Thymus (tissue), 11 donors: ENCODE measurements around the gene RELCH. TPM values are rescaled to one million over a fixed set of nuclear protein-coding genes. Genes with fewer than 3 reads are reported as not detected.

Source experiments
- DNase-seq, 9 donors: peaks; one replicate each; pipeline ENCODE4 v3.0.0-alpha.2; 2013; ENCODE audit warnings: low spot score in 9 of 9, low read depth in 6 of 9, missing footprints in 1 of 9
- H3K27ac ChIP-seq, 2 donors: one replicate each; pipeline ENCODE4 v1.5.1; 2013; ENCODE audit warnings: control low read depth in 1 of 2, low read depth in 1 of 2, low read length in 1 of 2, mild to moderate bottlenecking in 1 of 2, moderate library complexity in 1 of 2
- H3K27me3 ChIP-seq, 2 donors: one replicate each; pipeline ENCODE4 v1.5.1; 2013; ENCODE audit warnings: low read length in 1 of 2; ENCODE audit not compliant: control insufficient read depth in 2 of 2, insufficient read depth in 1 of 2
- H3K36me3 ChIP-seq, 2 donors: one replicate each; pipeline ENCODE4 v1.5.1; 2013; ENCODE audit warnings: low read length in 1 of 2, mild to moderate bottlenecking in 1 of 2, moderate library complexity in 1 of 2; ENCODE audit not compliant: control insufficient read depth in 2 of 2, insufficient read depth in 2 of 2
- H3K4me1 ChIP-seq, 2 donors: one replicate each; pipeline ENCODE4 v1.5.1; 2013; ENCODE audit warnings: low read length in 2 of 2; ENCODE audit not compliant: control insufficient read depth in 2 of 2, insufficient read depth in 2 of 2
- H3K4me3 ChIP-seq, 2 donors: one replicate each; pipeline ENCODE4 v1.5.1; 2013; ENCODE audit warnings: low read length in 2 of 2, control low read depth in 1 of 2, mild to moderate bottlenecking in 1 of 2
- H3K9me3 ChIP-seq, 2 donors: one replicate each; pipeline ENCODE4 v1.5.1; 2013; ENCODE audit warnings: low read length in 1 of 2, mild to moderate bottlenecking in 1 of 2; ENCODE audit not compliant: control insufficient read depth in 2 of 2, insufficient read depth in 1 of 2
- WGBS: extraction: QIAGEN DNeasy Blood & Tissue Kit; methylation state at CpG from one replicate; pipeline ENCODE4 v1.1.7; 2013; 5-methylcytosine and 5-hydroxymethylcytosine counted together
- polyA plus RNA-seq: library from polyadenylated mRNA; stranded (reverse); fragments of 200-250 nt; gene quantifications from one replicate; pipeline ENCODE4 v1.2.3, GENCODE V29; 2013
- total RNA-seq: library from RNA; stranded (reverse); fragments of 120-200 nt; gene quantifications from one replicate; pipeline ENCODE4 v1.2.4, GENCODE V29; 2013
- donor health status: healthy.

Gene RELCH
- total and polyA plus RNA-seq, 2 donors, result 20.6 to 29.3 TPM

DNA sequence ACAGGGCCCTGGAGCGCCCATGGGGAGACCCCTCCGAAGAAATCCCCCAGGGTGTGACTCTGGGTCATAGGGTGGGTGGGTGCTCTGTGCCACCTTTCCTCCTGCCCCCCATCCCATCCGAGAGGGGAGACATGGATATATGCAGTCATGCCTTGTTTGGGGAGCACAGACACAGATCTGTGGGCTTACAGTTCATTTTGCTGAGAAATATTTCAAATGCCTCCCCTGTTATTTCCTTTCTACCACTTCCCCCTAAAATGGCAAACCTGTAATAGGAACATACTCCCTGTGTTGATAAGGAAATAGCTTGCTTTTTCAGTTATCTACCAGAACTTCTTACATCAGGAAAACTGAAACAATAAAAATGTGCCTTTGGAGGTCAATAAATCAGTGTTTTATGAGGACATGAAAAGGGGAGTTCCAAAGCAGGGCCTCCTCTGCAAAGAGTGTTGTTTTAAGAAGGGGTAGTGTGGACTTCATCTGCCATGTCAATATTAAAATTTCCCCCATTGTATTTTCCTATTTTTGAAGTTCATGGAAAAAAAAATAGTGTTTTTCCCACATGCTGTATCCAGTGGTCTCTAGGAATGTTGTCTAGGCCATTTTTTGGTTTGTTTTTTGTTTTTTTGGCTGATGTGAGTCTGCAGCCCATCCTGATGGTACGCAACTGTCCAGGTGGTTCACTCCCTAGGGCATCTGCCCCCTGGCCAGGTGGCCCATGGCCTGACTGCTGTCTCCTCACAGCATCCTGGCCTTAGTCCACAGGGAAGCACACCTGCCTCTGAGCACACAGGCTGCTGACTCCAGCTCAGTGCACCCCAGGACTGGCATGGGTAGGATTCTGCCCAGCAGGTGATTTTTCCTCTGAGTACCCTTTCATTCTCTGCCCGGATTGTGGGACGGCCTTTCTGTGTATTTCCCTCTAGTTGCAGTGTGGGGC lies 141.8 kb downstream of the RELCH start:
- 93% methylated on average over 6 of the region's 6 CpGs for WGBS
- no peak overlapping the region for H3K27ac ChIP-seq
- H3K27me3 ChIP-seq, result peaks cover 36 to 58% of the 10 kb centered on the region in 2 donors
- no peak overlapping the region for H3K4me3 ChIP-seq
- no peaks in the 10 kb centered on the region for H3K36me3 ChIP-seq
- H3K9me3 ChIP-seq, result no peaks in the 10 kb centered on the region
- peaks cover 9 to 33% of the 10 kb centered on the region in 2 donors for H3K4me1 ChIP-seq
- no peak for DNase-seq

DNA sequence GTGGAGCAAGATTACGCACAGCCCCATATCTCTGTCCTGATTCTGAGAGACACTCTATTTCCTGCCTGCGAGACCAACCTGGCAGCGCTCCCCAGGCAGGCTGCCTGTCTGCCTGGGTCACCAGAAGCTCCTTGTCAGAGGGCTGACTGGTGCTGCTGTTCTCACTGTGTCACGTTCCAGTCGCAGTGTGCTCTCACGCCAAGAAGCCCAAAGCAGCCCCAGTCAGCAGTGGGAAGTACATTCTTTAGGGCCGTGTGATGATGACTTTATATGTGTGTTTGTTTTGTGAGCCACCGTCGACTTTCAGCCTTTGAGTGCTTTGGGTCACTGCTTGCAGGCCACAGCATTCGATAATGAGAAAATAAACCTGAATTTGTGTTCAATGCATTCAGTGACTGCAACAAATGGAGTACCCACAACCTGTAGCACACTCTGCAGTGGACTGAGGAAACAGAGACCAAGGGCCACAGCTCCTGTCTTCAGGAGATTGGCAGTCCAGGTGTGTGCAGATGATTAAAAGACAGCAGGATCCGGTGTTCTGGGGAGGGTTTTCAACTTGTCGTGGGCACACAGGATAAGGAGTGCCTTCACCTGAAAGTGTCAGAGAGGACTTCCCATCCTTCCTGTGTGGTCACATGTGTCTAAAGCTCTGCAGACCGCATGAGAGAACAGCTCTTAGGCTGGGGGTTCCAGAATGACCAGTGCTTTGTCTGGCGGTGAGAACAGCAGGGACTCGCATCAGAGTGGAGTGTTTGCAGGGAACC lies 142.8 kb downstream of the RELCH start:
- WGBS, result 43% methylated on average over 15 of the region's 15 CpGs
- peak in 2 of 9 donors; percentile 46 to 50 for DNase-seq

GRCh38 chr18:62330650-62331049 lies 143.6 kb downstream of the RELCH start:
- WGBS, result 96% methylated on average over 7 of the region's 7 CpGs
- no peak overlapping the region for H3K4me3 ChIP-seq
- DNase-seq, result no peak
- H3K27me3 ChIP-seq, result peaks cover 18 to 42% of the 10 kb centered on the region in 2 donors
- H3K9me3 ChIP-seq, result no peaks in the 10 kb centered on the region
- no peak overlapping the region for H3K27ac ChIP-seq
- peaks cover 5 to 24% of the 10 kb centered on the region in 2 donors for H3K4me1 ChIP-seq
- no peaks in the 10 kb centered on the region for H3K36me3 ChIP-seq

More for the DNA sequence above, 142.8 kb downstream of the RELCH start:
- Histone ChIP-seq H3K36me3 (no peaks in the 10 kb centered on the region), H3K27me3 (peaks cover 26 to 48% of the 10 kb centered on the region in 2 donors), H3K4me1 (peaks cover 9 to 26% of the 10 kb centered on the region in 2 donors), H3K4me3 (no peak overlapping the region), H3K9me3 (no peaks in the 10 kb centered on the region), H3K27ac (no peak overlapping the region)

DNA sequence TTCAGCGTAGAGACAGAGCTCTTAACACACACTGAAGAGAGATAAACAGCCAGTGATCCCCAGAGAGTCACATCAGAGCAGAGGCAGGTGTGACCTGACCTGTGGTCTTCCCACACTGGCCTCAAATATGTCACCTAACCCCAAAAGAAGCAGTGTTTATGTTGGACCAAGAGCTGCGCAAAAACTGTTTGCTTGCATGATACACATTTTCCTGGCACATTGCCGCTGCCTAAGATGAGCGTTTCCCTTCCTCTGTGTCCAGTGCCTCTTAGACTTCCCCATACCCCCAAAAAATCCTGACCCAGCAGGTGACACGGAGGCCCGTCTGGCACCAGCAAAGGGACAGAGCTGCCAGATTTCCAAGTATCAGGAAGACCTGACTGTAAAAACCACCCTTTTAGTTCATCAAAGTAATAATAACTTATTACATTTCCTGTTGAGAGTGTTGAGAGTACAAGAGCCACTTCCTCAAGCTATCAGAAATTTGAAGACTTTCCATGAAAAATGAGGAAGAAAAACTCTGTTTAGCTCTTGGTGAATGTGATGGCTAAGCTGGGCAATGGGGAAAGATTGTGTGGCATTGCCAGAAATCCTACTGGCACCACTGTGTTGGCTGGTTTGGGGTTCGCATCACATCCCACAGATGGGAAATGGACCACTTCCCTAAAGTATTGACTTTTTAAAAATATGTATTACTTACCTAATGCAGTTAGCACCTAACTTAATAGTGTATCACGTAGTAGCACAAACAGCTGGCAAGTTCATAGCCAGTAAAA lies 144.7 kb downstream of the RELCH start:
- WGBS, result 91% methylated on average over 8 of the region's 8 CpGs
- no peak for DNase-seq
- no peaks in the 10 kb centered on the region for H3K9me3 ChIP-seq
- H3K4me1 ChIP-seq, result peaks cover 0 to 17% of the 10 kb centered on the region in 2 donors
- no peaks in the 10 kb centered on the region for H3K36me3 ChIP-seq
- no peak overlapping the region for H3K4me3 ChIP-seq
- H3K27me3 ChIP-seq, result peaks cover 13 to 31% of the 10 kb centered on the region in 2 donors
- H3K27ac ChIP-seq, result no peak overlapping the region

GRCh38 chr18:62332431-62332830 lies 145.4 kb downstream of the RELCH start:
- Histone ChIP-seq H3K9me3 (no peaks in the 10 kb centered on the region), H3K27me3 (peaks cover 7 to 24% of the 10 kb centered on the region in 2 donors), H3K4me3 (no peak overlapping the region), H3K36me3 (no peaks in the 10 kb centered on the region), H3K4me1 (peaks cover 0 to 17% of the 10 kb centered on the region in 2 donors), H3K27ac (no peak overlapping the region)
- WGBS, result 40% methylated on average over 3 of the region's 3 CpGs
- DNase-seq, result no peak

DNA sequence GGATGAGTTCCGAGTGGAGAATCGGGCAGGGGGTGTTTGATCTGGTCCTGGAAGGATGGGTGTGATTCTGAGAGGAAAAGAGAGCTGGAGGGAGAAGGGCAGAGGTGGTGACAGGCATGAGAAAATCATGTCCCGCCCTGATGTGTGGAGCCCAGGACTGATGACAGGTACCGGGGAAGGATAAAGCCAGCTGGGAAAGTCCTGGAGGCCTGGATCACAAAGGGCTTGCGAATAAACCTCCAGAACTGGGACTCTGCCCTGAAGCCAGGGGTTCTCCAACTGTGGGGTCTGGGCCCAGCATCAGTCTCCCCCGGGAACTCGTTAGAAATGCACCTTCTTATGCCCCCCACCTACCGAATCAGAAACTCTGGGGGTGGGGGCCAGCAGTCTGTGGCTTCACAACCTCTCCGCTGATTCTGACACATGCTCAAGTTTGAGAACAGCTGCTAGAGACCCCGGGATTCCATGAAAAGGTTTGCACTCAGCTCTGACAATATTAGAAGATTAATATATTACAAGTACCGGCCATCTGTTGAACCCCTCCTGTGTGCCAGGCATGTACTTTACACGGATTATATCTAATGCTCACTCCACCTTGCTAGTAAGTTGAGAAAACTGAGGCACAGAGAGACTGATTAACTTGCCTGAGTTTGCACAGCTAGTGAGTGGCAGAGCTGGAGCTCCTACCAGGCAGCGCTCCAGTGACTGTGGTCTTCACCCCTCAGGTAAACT lies 146.1 kb downstream of the RELCH start:
- H3K9me3 ChIP-seq, result no peaks in the 10 kb centered on the region
- H3K27me3 ChIP-seq, result peaks cover 5 to 19% of the 10 kb centered on the region in 2 donors
- WGBS, result 92% methylated on average over 13 of the region's 13 CpGs
- DNase-seq, result no peak
- H3K36me3 ChIP-seq, result no peaks in the 10 kb centered on the region
- H3K4me3 ChIP-seq, result no peak overlapping the region
- H3K4me1 ChIP-seq, result peaks cover 0 to 17% of the 10 kb centered on the region in 2 donors
- no peak overlapping the region for H3K27ac ChIP-seq

DNA sequence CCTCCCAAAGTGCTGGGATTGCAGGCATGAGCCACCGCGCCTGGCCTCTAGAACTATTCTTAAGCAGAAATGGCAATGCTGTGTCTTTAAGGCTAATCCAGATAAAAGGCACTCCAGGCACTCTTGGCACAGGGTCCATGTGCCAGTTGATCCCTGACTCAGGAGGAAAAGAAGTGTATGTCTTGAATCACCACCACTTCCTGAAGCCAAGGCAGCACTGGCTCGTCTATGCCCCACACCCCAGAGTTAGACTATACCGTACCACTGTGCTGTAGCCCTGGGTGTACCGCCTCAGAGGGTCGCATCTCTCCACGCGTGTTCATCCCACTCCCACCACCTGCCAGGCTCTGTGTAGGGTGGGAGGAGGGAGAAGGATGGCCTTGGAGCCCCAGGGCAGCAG lies 147.1 kb downstream of the RELCH start:
- Histone ChIP-seq H3K4me1 (peaks cover 0 to 20% of the 10 kb centered on the region in 2 donors), H3K27ac (no peak overlapping the region), H3K9me3 (no peaks in the 10 kb centered on the region), H3K36me3 (no peaks in the 10 kb centered on the region), H3K27me3 (peaks cover 0 to 15% of the 10 kb centered on the region in 2 donors), H3K4me3 (no peak overlapping the region)
- WGBS, result 92% methylated on average over 8 of the region's 8 CpGs
- no peak for DNase-seq

GRCh38 chr18:62335494-62335893 lies 148.4 kb downstream of the RELCH start:
- Histone ChIP-seq H3K27me3 (peaks cover 0 to 4% of the 10 kb centered on the region in 2 donors), H3K27ac (no peak overlapping the region)
- WGBS, result 89% methylated on average over 5 of the region's 5 CpGs

More at GRCh38 chr18:62335494-62335893, 148.4 kb downstream of the RELCH start:
- Histone ChIP-seq H3K36me3 (no peaks in the 10 kb centered on the region), H3K4me1 (peaks cover 0 to 7% of the 10 kb centered on the region in 2 donors), H3K9me3 (no peaks in the 10 kb centered on the region), H3K4me3 (no peak overlapping the region)
- no peak for DNase-seq
